Smooth muscle cell (in vitro differentiated cells): ENCODE results near the gene MACROH2A1. TPM values are rescaled to one million over a fixed set of nuclear protein-coding genes. Genes with fewer than 3 reads are reported as not detected.
A peak's percentile ranks its signal among the peaks of the same experiment; 100 is the strongest.

Experiments
- DNase-seq: peaks from one replicate; lab custom pipeline; 2025; ENCODE audit not compliant: unreplicated experiment; lab: John Stamatoyannopoulos, UW
- H2AFZ ChIP-seq: fragments of 200-600 bp; sonication (generic); 2 replicates; pipeline ENCODE4 v1.6.0; 2016; ENCODE audit warnings: antibody characterized with exemption, low read depth, mild to moderate bottlenecking
- H3F3A ChIP-seq: fragments of 200-600 bp; sonication (generic); 2 replicates; pipeline ENCODE4 v1.6.0; 2017; ENCODE audit warnings: antibody characterized with exemption, low read depth
- H3K27ac ChIP-seq: fragments of 200-600 bp; sonication (generic); 2 replicates; pipeline ENCODE4 v1.5.1; 2016; ENCODE audit warnings: low read depth, mild to moderate bottlenecking
- H3K27me3 ChIP-seq: fragments of 200-600 bp; sonication (generic); 2 replicates; pipeline ENCODE4 v1.6.1; 2016; ENCODE audit warnings: low read depth, mild to moderate bottlenecking
- H3K36me3 ChIP-seq: fragments of 200-600 bp; sonication (generic); 2 replicates; pipeline ENCODE4 v1.5.1; 2016; ENCODE audit warnings: low read depth
- H3K4me1 ChIP-seq: fragments of 200-600 bp; sonication (generic); 2 replicates; pipeline ENCODE4 v1.5.1; 2016; ENCODE audit warnings: low read depth
- H3K4me2 ChIP-seq: fragments of 200-600 bp; sonication (generic); 2 replicates; pipeline ENCODE4 v1.6.0; 2016; ENCODE audit warnings: mild to moderate bottlenecking
- H3K4me3 ChIP-seq: fragments of 200-600 bp; sonication (generic); 2 replicates; pipeline ENCODE4 v1.5.1; 2016; ENCODE audit warnings: mild to moderate bottlenecking
- H3K79me2 ChIP-seq: fragments of 200-600 bp; sonication (generic); 2 replicates; pipeline ENCODE4 v1.6.0; 2016; ENCODE audit warnings: low read depth, mild to moderate bottlenecking
- H3K9ac ChIP-seq: fragments of 200-600 bp; sonication (generic); 2 replicates; pipeline ENCODE4 v1.6.0; 2016; ENCODE audit warnings: low read depth
- H3K9me3 ChIP-seq: fragments of 200-600 bp; sonication (generic); replicated peaks from 2 replicates; pipeline ENCODE4 v1.5.1; 2016; ENCODE audit warnings: low read depth
- H4K20me1 ChIP-seq: fragments of 200-600 bp; sonication (generic); 2 replicates; pipeline ENCODE4 v1.6.0; 2016; ENCODE audit warnings: low read depth
- WGBS: methylation state at CpG from one replicate; pipeline ENCODE4 v1.1.7; 2016; ENCODE audit warnings: low lambda C conversion rate; 5-methylcytosine and 5-hydroxymethylcytosine counted together
- polyA plus RNA-seq: library from polyadenylated mRNA; unstranded; fragments of >200 nt; fragmentation: Nextera tagmentation; extraction: Ambion mirVana; gene quantifications from 2 replicates; pipeline ENCODE4 v1.2.1, GENCODE V29; 2016
- total RNA-seq: library from RNA; depleted of rRNA; stranded (reverse); fragments of >200 nt; gene quantifications from 2 replicates; pipeline ENCODE4 v1.2.3, GENCODE V29; 2014
- TF ChIP-seq, protein P1 (sequence below): fragments of 200-600 bp; sonication (generic); IDR thresholded peaks from 2 replicates; pipeline ENCODE4 v1.5.1; 2017; ENCODE audit warnings: borderline replicate concordance, mild to moderate bottlenecking, antibody characterized with exemption; ENCODE audit not compliant: insufficient read depth, poor library complexity, severe bottlenecking

Gene MACROH2A1
- total and polyA plus RNA-seq, 2 experiments from 2014 or later = 309 to 371 TPM

GRCh38 chr5:135353952-135354721 is 44.9 kb downstream of the MACROH2A1 start:
- H3F3A ChIP-seq = peaks cover 37% of the 10 kb centered on the region
- H3K9me3 ChIP-seq = no peaks in the 10 kb centered on the region
- peak overlapping the region; percentile 79 for H3K27ac ChIP-seq
- no peak overlapping the region for H3K9ac ChIP-seq
- H3K4me3 ChIP-seq = no peak overlapping the region
- TF ChIP-seq, protein P1, sequence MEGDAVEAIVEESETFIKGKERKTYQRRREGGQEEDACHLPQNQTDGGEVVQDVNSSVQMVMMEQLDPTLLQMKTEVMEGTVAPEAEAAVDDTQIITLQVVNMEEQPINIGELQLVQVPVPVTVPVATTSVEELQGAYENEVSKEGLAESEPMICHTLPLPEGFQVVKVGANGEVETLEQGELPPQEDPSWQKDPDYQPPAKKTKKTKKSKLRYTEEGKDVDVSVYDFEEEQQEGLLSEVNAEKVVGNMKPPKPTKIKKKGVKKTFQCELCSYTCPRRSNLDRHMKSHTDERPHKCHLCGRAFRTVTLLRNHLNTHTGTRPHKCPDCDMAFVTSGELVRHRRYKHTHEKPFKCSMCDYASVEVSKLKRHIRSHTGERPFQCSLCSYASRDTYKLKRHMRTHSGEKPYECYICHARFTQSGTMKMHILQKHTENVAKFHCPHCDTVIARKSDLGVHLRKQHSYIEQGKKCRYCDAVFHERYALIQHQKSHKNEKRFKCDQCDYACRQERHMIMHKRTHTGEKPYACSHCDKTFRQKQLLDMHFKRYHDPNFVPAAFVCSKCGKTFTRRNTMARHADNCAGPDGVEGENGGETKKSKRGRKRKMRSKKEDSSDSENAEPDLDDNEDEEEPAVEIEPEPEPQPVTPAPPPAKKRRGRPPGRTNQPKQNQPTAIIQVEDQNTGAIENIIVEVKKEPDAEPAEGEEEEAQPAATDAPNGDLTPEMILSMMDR = no peak
- peaks cover 27% of the 10 kb centered on the region for H3K79me2 ChIP-seq
- H3K36me3 ChIP-seq = no peaks in the 10 kb centered on the region
- peaks cover 13% of the 10 kb centered on the region for H3K4me1 ChIP-seq
- peak overlapping the region; percentile 20 for H3K4me2 ChIP-seq
- 45% methylated on average over 4 of the region's 4 CpGs for WGBS
- H4K20me1 ChIP-seq = peaks cover 60% of the 10 kb centered on the region
- no peak overlapping the region for H2AFZ ChIP-seq
- no peaks in the 10 kb centered on the region for H3K27me3 ChIP-seq
- DNase-seq = no peak

DNA sequence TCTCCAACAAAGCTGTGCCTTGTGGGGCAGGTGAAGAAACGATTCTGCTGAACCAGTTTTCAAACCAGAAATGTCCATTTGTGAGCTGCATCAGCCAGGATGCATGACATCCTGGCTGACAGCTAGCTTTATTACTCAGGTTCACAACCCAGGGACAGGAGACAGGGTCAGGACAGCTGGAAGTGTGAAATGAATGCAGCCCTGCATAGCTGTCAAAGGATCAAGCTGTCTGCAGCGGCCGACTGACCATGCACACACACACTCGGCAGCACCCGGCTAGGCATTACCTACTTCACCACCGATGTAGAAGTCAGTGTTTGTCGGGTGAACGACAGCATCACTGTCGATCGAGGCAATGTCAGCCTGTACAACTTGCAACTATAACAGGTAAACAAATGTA is 48.5 kb downstream of the MACROH2A1 start:
- H3K4me1 ChIP-seq = peaks cover 10% of the 10 kb centered on the region
- no peak for DNase-seq
- H3K36me3 ChIP-seq = no peaks in the 10 kb centered on the region
- no peaks in the 10 kb centered on the region for H3K27me3 ChIP-seq
- H3F3A ChIP-seq = peaks cover 30% of the 10 kb centered on the region
- H3K9me3 ChIP-seq = no peaks in the 10 kb centered on the region
- no peak overlapping the region for H3K4me2 ChIP-seq
- no peak overlapping the region for H3K4me3 ChIP-seq
- TF ChIP-seq, protein P1 = no peak
- no peak overlapping the region for H3K27ac ChIP-seq
- WGBS = 94% methylated on average over 10 of the region's 10 CpGs
- peaks cover 66% of the 10 kb centered on the region for H4K20me1 ChIP-seq
- peaks cover 40% of the 10 kb centered on the region for H3K79me2 ChIP-seq
- no peak overlapping the region for H3K9ac ChIP-seq
- H2AFZ ChIP-seq = no peak overlapping the region

DNA sequence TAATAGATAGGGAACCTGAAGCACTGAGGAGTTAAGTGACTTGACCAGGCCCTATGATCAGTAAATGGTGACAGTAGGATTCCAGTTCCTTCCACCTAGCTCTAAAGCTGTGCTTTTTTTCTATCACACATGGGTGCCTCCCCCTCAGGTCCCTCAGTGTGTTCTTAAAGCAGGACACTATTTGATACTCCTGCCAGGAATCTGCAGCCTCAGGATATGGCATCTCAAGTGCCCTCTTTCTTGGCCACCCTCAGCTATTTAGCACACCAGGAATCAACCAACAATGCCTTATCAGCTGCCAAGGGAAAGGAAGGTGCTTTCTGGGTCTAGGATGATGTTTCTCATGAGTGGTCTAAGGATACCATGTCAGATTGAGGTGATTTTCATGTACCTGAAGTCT is 49.1 kb downstream of the MACROH2A1 start:
- H3K27ac ChIP-seq = peak overlapping the region; percentile 6
- H3F3A ChIP-seq = peaks cover 30% of the 10 kb centered on the region
- no peak overlapping the region for H3K4me2 ChIP-seq
- H3K4me3 ChIP-seq = no peak overlapping the region
- peaks cover 5% of the 10 kb centered on the region for H3K4me1 ChIP-seq
- H3K79me2 ChIP-seq = peaks cover 43% of the 10 kb centered on the region
- H2AFZ ChIP-seq = no peak overlapping the region
- DNase-seq = no peak
- TF ChIP-seq, protein P1 = no peak
- H3K27me3 ChIP-seq = no peaks in the 10 kb centered on the region
- peaks cover 64% of the 10 kb centered on the region for H4K20me1 ChIP-seq
- no peak overlapping the region for H3K9ac ChIP-seq
- no peaks in the 10 kb centered on the region for H3K36me3 ChIP-seq
- H3K9me3 ChIP-seq = no peaks in the 10 kb centered on the region

GRCh38 chr5:135349451-135349850 is 49.6 kb downstream of the MACROH2A1 start:
- peaks cover 43% of the 10 kb centered on the region for H3K79me2 ChIP-seq
- peaks cover 25% of the 10 kb centered on the region for H3F3A ChIP-seq
- H3K9me3 ChIP-seq = no peaks in the 10 kb centered on the region
- H4K20me1 ChIP-seq = peaks cover 61% of the 10 kb centered on the region
- TF ChIP-seq, protein P1 = no peak
- no peak overlapping the region for H3K9ac ChIP-seq
- WGBS = 40% methylated on average over 1 of the region's 1 CpG
- no peak for DNase-seq
- no peak overlapping the region for H2AFZ ChIP-seq
- H3K27me3 ChIP-seq = no peaks in the 10 kb centered on the region
- H3K36me3 ChIP-seq = no peaks in the 10 kb centered on the region
- H3K27ac ChIP-seq = peak overlapping the region; percentile 6
- peaks cover under 1% of the 10 kb centered on the region for H3K4me1 ChIP-seq
- no peak overlapping the region for H3K4me2 ChIP-seq
- H3K4me3 ChIP-seq = no peak overlapping the region
